ENCODE results near the gene EMX1.

The EMX1 gene

DNA sequence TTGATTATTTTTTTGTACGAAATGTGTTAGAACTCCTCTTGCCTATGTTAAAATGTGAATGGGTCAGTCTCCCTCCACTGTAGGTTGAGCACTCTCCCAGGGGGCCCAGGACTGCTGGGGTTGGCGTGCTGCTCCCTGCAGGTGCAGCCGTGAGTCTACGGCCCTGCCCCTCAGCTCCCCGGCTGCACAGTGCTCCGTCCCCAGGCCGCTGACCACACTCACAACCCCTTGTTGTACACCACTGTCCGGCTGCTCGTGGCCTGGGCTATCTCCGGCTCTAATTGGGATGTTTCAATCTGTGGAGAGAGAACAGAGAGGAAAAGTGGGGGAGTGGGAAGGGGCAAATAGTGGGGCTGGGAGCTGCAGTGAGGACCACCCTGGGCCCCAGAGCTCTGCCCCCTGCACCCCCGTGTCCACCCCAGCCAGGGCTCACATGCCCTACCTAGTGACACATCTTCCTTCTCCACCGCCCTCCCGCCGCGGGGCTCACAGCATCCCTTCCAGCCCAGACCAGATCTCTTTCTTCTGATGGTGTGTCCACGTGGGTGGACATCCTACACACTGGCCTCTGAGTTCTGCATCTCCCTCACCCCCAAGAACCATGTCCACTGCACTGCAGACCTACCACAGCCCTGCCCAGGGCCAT, 27.6 kb downstream of the EMX1 start:
- TF ChIP-seq, protein P1, sequence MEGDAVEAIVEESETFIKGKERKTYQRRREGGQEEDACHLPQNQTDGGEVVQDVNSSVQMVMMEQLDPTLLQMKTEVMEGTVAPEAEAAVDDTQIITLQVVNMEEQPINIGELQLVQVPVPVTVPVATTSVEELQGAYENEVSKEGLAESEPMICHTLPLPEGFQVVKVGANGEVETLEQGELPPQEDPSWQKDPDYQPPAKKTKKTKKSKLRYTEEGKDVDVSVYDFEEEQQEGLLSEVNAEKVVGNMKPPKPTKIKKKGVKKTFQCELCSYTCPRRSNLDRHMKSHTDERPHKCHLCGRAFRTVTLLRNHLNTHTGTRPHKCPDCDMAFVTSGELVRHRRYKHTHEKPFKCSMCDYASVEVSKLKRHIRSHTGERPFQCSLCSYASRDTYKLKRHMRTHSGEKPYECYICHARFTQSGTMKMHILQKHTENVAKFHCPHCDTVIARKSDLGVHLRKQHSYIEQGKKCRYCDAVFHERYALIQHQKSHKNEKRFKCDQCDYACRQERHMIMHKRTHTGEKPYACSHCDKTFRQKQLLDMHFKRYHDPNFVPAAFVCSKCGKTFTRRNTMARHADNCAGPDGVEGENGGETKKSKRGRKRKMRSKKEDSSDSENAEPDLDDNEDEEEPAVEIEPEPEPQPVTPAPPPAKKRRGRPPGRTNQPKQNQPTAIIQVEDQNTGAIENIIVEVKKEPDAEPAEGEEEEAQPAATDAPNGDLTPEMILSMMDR (IDR thresholded peaks at IDR 0.05; ENCODE audit: low read depth, low read length, missing control alignments), result no peak
- Histone ChIP-seq H3K36me3 (replicated peaks) (no peaks in the 10 kb centered on the region), H3K27ac (no peak overlapping the region), H3K4me3 (ENCODE audit: low read depth, low read length) (no peak overlapping the region), H3K27me3 (replicated peaks) (no peaks in the 10 kb centered on the region)
- no peak for DNase-seq
- in situ Hi-C loops (cut with HindIII; ENCODE audit: low pct_ligation_motif_present, low sequenced_read_pairs), result no loop called here

DNA sequence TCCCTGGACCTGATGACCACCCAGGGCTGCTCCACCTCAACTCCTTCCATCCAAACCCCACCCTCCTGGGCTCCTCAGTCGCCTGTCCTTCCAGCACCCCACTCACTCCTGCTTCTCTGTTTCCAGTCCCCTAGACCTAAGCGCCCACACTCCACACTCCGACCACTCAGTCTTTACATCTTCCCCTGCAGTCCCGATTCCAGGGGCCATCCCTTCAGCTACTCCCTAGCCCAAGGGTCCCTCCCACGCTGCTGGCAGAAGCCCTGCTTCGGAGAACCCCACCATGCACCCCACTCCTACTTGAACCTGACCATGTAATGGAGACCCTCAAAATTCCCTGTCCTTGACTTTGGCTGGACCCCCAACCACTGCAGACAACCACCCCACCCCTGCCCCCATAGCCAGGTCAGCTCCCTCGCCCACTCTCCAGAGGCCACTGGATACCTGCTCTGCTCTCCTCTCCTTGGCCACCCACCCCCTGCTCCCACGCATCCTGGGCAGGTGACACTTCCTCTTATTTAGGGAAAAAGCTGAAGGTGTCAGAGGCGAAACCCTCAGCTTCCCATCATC, 28.2 kb downstream of the EMX1 start:
- TF ChIP-seq, protein P1 (IDR thresholded peaks at IDR 0.05; ENCODE audit: low read depth, low read length, missing control alignments), result no peak
- no peak overlapping the region for H3K27ac ChIP-seq
- no peaks in the 10 kb centered on the region for H3K36me3 ChIP-seq (replicated peaks)
- no peak for DNase-seq
- no peaks in the 10 kb centered on the region for H3K27me3 ChIP-seq (replicated peaks)
- no peak overlapping the region for H3K4me3 ChIP-seq (ENCODE audit: low read depth, low read length)
- in situ Hi-C loops (cut with HindIII; ENCODE audit: low pct_ligation_motif_present, low sequenced_read_pairs), result no loop called here

DNA sequence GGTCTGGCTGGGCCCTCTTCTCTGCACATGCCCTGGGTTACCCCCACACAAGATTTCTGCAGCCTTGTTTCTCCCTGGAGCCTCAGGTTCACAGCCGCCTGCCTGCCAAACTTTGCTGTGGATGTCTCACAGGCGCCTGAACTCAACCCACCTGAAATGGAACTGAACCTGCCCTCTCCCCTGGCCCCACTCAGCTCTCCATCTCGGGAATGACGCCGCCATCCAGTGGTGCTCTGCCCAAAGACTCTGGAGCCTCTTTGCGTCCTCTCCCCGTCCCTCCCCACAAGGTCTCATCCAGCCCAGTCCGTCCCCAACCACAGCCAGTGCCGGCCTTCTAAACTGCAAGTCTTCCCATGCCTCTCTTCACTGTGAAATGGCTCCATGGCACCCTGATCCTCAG, 29.1 kb downstream of the EMX1 start:
- no peaks in the 10 kb centered on the region for H3K36me3 ChIP-seq (replicated peaks)
- no peak overlapping the region for H3K27ac ChIP-seq
- DNase-seq, result no peak
- no peaks in the 10 kb centered on the region for H3K27me3 ChIP-seq (replicated peaks)
- TF ChIP-seq, protein P1 (IDR thresholded peaks at IDR 0.05; ENCODE audit: low read depth, low read length, missing control alignments), result no peak
- no peak overlapping the region for H3K4me3 ChIP-seq (ENCODE audit: low read depth, low read length)
- in situ Hi-C loops (cut with HindIII; ENCODE audit: low pct_ligation_motif_present, low sequenced_read_pairs), result no loop called here

DNA sequence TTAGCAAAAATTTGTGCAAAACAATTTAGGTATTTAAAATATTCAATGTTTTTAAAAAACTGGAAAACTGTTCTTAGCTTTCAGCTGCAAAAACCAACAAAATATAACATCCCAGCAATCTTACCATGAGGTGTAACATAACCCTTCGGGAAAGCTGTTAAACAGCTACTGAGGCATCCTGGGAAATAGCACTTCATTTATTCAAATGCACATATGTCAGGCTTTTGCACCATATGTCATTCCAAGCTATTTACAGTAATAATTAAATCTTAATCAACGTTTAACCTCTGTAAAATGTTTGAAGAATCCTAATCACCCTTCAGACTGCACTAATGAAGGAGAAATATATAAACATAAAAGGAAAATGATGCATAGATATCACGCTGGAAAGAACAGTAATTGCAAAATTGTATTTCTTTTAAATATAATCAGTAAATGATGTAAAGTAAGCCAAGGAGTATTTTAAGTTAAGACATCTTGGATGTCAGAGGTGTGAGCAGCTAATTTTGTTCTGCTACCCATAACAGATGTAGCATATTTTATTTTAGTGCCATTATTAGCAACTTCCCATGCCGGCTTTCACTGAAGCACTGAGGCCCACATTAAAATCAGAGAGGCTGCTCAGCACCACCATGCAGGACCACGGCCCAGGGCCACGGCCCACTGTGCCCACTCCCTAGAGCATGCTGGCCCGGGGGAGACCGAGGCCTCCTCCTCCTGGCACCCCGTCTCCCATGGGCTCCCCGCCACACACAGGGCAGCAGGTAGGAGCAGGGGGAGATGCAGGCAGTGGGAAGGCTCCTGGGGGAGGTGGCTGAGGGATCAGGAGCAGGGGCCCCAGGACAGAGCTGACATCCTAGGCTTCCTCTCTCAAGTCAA, 30.9 kb downstream of the EMX1 start:
- TF ChIP-seq, protein P1 (IDR thresholded peaks at IDR 0.05; ENCODE audit: low read depth, low read length, missing control alignments), result no peak
- in situ Hi-C loops (cut with HindIII; ENCODE audit: low pct_ligation_motif_present, low sequenced_read_pairs), result no loop called here
- H3K36me3 ChIP-seq (replicated peaks), result no peaks in the 10 kb centered on the region

DNA sequence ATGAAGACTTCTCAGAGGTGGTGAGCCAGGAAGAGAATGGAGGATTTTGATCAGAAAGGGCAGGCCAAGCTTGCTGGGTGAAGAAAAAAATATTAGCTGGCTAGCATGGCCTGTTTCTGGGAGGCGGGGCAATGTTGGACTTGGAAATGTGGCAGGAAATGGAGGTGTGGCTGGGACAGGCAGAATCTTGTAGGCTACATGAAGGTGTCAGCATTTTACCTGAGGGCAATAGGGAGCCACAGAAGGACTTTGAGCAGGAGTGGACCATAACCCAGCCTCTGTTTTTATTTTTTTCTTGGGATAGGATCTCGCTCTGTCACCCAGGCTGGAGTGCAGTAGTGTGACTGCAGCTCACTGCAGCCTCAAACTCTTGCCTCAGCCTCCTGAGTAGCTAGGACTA, 31.7 kb downstream of the EMX1 start:
- Histone ChIP-seq H3K27ac (no peak overlapping the region), H3K4me3 (ENCODE audit: low read depth, low read length) (no peak overlapping the region), H3K36me3 (replicated peaks) (no peaks in the 10 kb centered on the region), H3K27me3 (replicated peaks) (no peaks in the 10 kb centered on the region)
- DNase-seq, result no peak
- in situ Hi-C loops (cut with HindIII; ENCODE audit: low pct_ligation_motif_present, low sequenced_read_pairs), result no loop called here
- TF ChIP-seq, protein P1 (IDR thresholded peaks at IDR 0.05; ENCODE audit: low read depth, low read length, missing control alignments), result no peak

More for the DNA sequence above, 30.9 kb downstream of the EMX1 start:
- H3K27me3 ChIP-seq (replicated peaks), result no peaks in the 10 kb centered on the region
- H3K4me3 ChIP-seq (ENCODE audit: low read depth, low read length), result no peak overlapping the region
- no peak overlapping the region for H3K27ac ChIP-seq
- DNase-seq, result no peak
